NCI-H1417 (cell line): ENCODE measurements around the gene CERS1.

Source experiments
- DNase-seq, 3 experiments: peaks; one replicate each; lab custom pipeline; 2025; lab: John Stamatoyannopoulos, UW

Gene CERS1

DNA sequence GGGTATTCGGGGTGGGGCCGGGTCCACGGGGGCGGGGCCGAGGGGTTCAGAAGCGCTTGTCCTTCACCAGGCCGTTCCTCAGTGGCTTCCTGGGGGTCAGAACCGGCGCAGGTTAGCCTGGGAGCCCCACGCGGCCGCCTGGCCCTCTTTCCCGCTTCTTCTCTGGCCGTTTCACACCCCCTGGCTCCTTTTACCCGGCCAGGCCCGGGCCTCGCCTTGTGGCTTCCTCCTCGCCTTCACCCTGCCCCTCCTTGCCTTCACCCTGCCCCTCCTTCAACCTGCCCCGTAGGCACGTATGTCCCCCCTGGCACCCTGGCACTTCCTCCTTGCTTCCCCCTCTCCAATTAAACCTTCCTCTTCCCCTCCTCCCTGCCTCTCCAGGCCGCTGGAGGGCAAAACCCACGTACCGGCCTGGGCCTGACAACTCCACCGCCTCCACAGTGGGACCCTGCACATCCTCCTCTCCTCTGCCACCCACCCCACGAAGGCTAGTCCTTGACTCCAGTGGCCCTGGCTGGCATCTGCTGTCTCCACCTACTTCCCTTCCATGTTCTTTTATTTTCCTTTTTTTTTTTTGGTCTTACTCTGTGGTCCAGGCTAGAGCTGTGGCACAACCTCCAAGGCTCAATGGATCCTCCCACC, 25.3 kb downstream of the CERS1 start:
- no peak for DNase-seq

DNA sequence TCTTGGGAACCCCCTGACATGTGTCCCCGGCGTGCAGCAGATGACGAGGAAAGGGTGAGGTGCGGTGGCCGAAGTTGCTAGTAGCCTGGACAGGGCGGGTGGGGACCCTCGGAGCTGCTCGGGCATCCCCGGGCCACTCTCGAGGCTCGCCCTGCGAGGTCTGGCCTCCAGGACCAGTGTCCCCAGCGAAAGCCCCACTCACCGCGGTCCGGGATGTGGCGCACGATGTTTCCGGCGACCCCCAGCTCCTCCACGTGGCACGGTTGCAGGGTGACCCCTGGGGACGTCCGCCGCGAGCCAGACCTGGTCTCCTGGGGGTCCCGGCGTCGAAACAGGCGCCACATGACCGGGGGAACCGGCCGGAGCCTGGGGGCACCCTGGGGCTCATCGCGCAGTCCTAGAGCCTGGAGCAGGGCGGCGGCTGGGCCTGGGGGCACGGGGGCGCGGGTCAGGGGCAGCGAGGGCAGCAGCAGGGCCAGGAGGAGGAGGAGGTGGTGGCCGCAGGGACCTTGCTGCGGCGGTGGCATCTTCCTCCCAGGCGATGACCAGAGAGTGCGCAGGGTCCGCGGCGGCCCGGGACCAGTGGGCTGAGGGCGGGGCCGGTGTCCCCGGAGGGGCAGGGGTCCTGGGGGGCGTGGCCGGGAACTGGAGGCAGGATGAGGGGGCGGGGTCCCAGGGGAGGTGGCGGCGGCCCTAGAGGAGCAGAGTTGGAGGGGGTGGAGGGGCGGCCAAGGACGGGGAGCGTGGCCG, 26.0 kb downstream of the CERS1 start:
- DNase-seq = no peak

DNA sequence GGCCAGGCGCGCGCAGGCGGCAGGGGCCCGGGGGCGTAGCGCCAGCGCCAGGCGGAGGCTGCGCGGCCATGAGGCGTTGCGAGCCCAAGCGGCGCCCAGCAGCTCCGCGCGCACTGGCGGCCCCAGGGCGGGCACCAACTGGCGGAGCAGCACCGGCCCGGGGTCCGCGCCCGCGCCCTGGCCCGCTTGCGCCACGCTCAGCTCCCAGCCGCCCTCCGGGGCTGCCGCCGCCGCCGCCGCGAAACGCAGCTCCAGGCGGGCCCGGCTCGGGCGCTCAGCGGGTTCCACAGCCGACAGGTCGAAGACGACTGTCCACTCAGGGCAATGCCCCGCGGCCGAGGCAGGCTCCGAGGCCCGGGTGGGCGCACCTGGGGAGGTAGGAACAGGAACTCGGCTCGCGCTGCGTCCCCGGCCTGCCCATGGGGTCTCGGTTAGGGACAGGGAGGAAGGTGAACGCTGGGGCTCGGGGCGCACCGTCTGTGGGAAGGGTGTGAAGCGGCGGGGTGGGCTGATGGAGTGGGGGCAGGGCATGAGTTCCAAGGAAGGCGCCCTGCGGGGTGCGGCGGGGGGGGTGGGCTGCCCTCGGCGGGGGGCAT, 26.8 kb downstream of the CERS1 start:
- no peak for DNase-seq

DNA sequence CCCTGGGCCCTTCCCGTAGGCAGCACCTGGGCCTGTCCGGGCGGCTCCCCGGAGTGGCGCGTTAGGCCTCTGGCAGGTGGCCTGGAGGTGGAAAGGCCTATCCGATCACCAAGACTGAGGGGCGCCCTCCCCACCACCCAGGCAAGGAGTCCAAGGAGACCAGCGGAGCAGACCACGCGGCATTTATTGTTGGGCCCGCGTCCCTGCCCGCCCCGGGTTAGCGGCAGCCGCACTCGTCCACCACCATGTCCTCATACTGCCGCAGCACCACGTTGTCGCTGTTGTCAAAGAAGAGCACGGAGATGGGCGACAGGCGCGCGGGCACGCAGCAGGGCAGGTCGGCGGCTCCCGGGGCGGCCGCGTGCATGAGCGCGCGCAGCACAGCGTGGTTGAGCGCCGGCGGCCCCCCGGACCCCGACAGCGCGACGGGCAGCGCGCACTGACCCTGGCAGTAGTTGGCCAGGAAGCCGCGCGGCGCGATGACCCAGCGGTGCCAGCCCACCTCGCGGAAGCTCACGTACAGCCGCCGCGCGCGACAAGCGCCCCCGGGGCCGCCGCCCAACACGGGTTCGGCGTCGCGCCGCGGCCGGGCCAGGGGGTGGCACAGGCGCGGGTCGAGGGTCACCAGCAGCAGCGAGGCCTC, 27.5 kb downstream of the CERS1 start:
- no peak for DNase-seq

DNA sequence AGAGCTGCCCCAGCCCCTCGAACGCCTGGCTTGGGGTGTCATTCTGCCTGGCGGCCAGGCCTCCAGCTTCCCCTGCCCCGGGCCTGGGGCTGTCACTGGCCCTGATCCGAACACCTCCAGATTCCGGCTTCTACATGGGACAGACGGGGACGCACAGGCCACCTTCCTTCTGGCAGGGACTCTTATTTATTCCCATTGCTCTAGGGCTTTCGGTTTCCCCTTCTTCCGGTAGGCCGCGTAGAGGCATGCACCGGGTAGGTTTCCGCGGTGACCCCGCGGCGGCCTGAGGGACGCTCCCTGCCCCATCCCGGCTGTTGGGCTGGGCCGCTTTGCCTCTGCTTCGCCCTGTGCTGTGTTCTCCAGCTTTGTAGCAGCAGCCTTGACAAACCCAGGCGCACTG, 28.2 kb downstream of the CERS1 start:
- no peak for DNase-seq

DNA sequence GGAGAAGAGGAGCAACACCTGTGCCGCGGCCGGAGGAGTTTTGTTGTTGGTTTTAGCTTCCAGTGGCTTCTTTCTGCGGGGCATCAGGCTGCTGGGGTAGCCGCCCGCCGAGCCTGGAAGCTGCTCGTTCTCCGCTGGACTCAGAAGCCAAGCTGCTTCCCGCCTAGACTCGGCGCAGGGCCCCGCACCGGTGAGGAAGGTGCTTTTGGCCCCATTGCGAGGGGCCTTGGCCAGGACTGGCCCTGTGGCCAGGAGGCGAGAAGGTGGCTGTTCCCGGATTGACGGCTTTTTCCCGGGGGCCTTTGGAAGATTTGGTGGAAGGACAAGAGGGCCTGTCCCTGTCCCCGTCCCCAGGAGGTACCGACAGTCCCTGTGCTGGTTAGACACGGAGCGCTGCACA, 28.8 kb downstream of the CERS1 start:
- no peak for DNase-seq

DNA sequence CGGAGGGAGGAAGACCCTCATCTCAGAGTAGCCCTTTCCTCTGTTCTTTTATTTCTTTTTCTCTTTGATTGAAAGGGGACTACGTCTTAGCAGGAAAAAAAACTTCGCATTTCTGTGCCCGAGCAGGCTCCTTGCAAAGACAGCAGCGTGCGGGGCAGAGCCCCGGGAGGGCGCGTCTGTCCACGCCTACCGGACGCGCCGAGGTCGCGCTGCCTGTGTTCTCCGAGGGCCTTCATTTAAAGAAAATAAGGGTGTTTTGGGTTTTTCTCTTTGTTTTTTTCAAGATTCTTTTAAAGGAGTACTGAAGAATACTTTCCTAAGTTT, 29.2 kb downstream of the CERS1 start:
- no peak for DNase-seq

DNA sequence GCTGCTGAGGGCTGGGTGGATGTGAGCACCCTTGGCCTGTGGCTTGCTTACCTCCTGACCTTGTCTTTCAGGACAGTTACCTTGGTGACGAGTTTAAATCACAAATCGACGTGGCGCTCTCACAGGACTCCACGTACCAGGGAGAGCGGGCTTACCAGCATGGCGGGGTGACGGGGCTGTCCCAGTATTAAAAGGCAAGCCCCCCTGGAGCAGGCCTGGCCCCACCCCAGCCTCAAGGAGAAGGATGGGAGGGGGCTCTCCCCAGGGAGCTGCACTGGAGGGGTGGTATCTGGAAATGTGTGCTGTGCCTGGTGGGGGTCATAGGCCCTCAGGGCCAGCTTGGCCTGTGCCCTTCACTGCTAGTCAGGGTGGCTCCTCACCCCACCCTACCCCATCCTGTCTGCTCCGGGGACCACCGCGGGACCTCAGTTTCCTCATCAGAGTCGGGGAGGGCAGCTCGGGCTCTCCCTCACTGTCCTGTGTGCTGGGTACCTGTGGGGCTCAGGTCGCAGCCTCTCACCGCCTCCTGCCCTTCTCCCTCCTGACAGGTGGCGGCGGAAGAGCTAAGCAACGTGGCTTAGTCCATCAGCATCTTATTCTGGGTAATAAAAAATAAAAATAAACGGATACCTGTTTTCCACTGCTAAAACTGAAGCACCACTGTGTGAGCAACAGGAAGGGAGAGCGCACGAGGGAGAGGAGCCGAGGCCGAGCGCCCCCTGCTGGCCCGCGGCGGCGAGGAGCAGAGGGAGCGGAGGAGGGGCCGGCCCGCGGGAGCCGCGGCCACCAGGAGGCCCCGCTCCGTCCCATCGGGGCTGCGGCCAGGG, 29.8 kb downstream of the CERS1 start:
- no peak for DNase-seq

DNA sequence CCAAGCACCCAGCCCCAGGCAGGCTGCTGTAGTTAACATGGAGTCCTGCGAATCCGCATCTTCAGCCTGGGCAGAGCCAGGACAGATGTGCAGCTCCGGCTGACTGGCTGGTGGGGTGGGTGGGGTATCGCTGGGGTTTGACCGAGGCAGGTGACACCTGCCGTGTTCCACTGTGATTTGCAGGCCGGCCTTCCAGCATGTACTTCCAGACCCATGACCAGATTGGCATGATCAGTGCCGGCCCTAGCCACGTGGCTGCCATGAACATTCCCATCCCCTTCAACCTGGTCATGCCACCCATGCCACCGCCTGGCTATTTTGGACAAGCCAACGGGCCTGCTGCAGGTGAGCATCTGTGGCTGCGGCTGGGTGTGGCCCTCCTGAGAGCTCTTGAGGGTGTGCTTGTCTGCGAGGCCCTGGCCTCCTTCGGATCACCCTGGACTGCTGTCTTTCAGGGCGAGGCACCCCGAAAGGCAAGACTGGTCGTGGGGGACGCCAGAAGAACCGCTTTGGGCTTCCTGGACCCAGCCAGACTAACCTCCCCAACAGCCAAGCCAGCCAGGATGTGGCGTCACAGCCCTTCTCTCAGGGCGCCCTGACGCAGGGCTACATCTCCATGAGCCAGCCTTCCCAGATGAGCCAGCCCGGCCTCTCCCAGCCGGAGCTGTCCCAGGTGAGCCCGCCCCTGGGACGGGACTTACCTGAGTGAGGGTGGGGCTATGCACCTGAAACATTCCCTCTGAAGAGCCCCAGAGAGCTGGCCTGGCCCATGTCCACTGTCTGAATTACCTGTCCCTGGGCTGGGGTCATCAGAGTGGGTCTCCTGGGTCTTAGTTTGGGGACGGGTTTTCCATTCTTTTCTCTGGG, 30.6 kb downstream of the CERS1 start:
- DNase-seq = no peak

DNA sequence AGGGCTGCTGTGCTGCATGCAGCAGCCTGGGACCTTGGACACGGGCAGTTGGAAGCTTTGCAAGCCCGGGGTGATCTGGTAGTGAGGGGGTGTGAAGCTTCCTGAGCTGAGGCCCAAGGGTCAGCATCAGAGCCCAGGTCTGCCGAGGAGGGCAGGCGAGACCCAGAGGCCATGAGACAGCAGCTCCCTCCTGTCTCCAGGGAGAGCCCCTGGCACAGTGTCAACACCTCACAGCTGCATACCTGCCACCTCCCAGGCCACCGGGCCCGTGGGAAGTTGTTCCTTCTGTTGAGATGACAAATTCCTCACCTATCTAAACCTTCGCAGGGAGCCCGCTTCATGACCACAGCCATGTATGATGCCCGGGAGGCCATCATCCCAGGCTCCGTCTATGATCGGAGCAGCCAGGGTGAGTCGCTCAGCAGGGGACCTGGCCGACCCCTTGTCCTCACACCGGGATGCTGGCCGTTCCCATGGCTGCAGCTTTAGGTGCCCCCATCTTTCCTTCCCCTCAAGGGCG, 32.1 kb downstream of the CERS1 start:
- no peak for DNase-seq

DNA sequence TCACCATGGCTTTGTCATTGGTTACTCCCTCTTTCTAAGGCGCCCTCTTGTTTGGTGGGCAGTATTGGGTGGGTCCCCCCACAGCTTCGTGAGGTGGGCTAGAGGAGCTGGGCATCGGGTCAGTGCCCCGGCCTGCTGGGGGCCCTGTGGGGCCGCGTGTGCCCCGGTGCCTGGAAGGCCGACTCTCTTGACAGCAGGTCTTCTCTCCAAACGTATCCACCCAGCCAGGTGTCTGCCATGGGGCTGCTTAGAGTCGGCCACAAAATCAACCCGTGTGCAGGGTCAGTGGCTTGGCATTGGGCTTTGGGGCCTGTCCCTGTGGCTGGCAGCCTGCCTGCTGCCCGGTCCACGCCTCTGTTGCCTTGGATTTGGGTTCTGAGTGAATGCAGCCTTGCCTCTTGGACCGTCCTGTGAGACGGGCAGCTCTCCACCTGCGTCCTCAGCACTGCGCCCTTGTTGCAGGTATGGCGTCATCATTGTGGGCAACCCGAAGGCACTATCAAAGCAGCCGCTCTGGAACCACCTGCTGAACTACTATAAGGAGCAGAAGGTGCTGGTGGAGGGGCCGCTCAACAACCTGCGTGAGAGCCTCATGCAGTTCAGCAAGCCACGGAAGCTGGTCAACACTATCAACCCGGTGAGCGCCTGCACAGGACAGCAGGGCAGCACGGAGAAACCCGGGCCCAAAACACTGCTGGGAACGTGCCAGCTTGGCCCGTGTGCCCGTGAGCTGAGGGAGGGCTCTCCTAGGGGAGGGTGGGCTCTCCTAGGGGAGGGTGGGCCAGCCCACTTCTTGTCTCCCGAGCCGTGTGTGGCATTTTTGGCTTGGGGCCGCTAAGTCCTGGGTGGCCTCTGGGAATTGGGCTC, 32.7 kb downstream of the CERS1 start:
- DNase-seq = no peak

DNA sequence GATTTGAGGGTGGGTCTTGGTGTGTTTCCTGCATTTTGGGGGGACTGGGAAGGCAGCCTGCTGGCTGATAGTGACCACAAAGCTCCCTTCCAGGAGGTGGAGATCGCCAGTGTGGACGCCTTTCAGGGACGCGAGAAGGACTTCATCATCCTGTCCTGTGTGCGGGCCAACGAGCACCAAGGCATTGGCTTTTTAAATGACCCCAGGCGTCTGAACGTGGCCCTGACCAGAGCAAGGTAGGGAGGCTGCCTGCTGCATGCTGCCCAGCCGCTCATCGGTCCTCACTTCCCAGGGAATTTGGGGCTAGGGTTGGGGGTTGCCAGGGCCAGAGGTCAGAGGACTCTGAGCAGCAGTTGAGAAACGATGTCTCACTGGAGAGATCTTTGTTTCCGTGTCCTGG, 34.0 kb downstream of the CERS1 start:
- no peak for DNase-seq

DNA sequence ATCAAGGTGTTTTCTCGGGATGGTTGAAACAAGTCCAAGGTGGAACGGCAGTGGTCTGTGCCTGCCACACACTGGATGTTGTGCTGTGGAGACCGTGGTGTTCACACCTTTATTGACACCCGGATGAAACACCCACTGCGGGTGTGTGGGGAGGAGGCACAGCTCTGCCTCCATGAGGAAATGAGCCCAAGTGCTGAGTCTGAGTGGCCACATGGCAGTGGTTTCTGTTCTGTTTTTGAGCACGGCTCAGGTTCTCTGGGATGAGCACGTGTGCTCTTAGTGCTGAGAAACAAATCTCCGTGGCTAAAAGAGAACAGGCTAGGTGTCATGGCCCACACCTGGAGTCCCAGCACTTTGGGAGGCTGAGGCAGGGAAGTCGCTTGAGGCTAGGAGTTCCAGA, 34.7 kb downstream of the CERS1 start:
- no peak for DNase-seq

DNA sequence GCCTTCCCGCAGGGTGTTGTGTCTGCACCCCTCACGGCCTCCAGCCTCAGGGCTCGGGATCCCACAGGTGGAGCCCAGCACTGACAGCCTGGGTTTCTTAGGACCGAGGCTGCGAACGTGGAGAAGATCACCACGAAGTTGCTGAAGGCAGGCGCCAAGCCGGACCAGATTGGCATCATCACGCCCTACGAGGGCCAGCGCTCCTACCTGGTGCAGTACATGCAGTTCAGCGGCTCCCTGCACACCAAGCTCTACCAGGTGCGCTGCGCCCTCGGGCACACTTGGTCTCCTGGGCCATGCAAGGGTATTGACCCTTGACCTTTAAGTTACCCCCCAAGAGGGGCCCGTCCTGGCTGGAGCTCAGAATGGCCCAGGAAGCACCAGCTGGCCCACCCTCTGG, 35.2 kb downstream of the CERS1 start:
- no peak for DNase-seq

DNA sequence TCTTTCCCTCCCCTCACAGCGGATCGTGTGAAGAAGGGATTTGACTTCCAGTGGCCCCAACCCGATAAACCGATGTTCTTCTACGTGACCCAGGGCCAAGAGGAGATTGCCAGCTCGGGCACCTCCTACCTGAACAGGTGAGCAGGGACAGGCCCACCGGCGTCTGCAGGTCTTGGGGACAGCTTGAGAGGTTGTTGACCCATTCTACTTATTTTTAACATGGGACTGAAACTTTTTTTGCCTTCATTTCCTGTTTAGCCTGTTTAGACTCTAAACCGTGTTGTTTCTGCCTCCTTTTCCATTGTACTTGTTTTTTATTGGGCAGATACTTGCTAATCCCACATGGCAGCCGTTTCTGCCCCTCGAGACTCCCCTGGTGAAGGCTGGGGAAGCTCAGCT, 35.7 kb downstream of the CERS1 start:
- DNase-seq = no peak

DNA sequence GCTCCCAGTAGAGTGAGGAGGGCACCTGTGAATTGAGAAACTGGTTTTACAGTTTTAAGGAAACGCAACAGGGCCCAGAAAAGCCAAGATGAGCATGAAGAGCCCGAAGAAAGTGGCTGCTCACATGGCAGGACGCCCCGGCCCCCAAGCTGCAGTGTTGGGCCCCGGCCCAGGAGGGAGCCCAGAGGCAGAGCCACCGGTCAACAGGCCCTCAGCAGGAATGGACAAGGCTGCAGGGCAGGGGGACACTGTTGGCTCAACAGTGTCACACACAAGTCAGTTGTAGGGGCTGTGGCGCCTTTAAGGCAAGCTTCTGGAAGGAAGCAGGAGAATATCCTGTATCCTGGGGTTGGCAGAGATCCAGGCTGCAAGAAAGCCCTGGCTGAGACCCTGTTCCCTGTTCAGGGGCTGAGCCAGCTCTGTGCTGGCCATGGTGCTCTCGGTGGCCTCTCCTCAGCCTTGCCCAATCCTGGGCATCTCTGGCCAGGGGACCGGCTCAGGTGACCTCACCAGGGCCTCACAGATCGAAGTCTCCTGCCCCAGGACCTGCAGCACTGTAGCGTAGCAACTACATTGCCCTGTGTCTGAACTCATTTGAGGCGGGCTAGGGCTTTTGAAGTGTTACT, 36.2 kb downstream of the CERS1 start:
- DNase-seq = no peak

DNA sequence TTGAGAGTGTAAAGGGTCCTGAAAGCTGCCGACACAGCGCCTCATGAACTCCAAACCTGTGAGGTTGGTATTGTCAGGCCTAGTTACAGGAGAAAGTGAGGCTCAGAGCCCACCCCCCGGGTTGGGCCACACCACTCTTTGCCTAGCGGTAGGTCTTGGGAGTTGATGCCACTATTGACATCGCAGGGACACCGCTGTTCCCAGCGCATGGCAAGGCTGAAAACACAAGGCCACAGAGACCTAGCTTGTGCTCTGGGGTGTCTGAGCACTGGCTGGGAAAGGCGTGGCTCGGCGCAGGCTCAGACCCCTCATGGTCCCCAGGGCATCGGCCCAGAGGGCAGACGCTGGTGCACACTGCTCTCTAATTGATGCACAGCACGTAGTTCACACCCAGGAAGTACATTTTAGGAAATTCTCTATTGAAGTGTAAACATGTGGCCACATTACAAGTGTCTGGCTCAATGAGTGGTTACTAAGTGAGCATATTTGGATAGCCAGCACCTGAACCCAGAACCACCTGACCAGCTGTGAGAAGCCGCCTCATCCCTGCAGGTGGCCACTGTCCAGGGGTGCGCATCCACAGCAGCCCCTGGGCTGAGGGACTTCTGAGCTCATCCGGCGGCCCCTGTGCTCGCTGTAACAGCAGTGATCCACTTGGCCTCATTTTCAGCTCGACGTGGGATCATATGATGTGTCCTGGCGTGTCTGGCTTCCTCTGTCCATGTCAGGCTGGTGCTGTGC, 36.9 kb downstream of the CERS1 start:
- no peak for DNase-seq

DNA sequence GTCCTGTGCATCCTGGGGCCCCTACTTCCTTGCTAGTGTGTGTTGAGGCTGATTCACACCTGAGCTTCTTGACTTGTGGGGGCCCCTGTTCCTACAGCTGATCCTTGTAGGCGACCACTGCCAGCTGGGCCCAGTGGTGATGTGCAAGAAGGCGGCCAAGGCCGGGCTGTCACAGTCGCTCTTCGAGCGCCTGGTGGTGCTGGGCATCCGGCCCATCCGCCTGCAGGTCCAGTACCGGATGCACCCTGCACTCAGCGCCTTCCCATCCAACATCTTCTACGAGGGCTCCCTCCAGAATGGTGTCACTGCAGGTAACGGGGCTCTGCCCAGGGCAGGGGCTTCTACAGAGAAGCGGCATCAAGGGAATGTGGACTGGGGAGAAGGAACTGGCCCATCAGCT, 38.7 kb downstream of the CERS1 start:
- no peak for DNase-seq
